Stimulated activated CD4-positive, alpha-beta T cell treated with anti-CD3 and anti-CD28 coated beads, Interleukin-1b, Interleukin-23, amount 100 ng/mL, for 48 hours (primary cell): ENCODE measurements around the gene AGAP1.

Experiments used
- DNase-seq: peaks from one replicate; pipeline ENCODE4 v3.0.0-alpha.2; 2020

AGAP1 gene

DNA sequence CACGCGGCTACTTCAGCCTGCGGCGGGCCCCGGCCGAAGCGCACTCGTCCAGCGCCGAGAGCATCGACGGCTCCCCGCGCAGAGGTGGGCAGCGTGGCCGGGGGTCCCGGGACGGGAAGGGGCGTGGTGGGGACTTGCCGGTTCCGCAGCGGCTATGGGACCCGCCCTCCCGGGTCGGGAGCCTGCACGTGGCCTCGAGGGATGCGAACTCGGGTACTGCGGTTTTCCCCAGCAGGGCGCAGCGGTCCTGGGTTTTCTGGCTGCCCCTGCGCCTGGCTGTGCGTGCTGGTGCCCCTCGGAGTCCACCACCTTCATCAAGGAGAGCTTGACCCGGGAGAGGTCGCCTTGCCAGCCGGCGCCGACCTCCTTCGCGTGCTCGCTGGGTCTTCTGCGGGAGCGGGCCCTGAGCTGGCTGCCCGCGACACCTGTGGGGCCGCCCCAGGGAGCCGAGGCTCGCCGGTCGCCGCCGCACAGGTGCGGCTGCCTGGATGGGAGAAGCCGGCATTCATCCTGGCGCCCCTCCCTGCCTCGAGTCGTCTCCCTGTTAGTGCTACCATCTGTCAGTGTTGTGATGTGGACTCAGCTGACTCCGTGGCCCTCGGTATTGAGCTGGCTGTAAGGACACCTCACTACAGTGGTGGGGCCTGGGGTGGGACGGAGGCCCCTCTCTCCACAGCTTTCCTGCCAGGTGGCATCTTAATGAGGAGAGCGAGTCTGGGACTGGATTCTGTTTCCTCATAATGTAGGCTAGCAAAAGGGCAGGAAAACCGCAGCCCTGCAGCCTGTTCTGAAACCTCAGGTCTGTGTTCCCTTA lies 177.3 kb downstream of the AGAP1 start:
- no peak for DNase-seq

DNA sequence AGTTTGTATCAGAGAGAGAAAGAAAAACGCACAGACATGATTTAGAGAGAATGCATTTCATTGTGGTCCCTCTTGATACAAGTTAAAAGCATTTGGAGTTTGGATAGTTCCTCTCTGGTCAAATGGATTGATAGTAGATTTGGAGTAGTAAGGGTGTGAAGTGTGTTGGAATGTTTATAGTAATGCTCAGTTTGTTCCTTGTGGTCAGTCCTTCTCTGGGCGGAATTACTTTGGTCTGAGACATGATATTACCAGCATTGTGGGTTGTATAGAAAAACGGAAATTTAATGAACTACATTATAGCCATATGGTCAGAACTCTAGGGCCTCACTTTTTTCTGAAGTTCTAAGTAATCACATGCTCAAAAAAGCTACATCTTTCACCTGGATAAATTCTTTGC lies 178.9 kb downstream of the AGAP1 start:
- no peak for DNase-seq

DNA sequence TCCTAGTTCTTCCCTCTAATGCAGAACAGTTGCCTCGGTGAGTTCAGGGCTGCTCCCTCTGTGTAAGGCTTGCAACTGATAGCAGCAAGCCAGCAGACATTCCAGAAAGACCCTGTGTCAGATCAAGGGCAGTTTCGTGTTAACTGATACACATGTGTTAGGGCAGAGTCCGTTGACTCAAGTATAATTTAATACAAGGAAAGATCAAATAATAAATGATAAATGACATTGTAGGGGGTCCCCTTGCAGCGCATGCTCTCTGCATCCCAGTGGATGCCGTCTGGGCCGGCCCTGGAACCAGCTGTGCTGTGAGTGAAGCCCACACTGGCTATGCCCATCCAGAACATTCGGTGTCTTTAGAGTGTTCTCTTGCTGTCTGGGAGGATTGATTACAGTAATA lies 180.3 kb downstream of the AGAP1 start:
- no peak for DNase-seq

DNA sequence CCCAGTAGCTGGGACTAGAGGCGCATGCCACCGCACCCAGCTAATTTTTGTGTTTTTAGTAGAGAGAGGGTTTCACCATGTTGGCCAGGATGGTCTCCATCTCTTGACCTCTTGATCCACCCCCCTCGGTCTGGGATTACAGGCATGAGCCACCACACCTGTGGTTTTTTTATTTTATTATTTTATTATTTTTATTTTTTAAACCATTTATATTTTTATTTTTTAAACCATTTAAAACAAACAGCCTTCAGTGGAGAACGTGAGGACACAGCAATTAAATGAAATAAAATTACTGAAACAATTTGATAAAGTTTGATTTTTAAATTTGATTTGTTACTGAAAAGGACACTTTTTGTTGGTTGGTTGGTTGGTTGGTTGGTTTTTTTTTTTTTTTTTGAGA lies 181.0 kb downstream of the AGAP1 start:
- DNase-seq: no peak

DNA sequence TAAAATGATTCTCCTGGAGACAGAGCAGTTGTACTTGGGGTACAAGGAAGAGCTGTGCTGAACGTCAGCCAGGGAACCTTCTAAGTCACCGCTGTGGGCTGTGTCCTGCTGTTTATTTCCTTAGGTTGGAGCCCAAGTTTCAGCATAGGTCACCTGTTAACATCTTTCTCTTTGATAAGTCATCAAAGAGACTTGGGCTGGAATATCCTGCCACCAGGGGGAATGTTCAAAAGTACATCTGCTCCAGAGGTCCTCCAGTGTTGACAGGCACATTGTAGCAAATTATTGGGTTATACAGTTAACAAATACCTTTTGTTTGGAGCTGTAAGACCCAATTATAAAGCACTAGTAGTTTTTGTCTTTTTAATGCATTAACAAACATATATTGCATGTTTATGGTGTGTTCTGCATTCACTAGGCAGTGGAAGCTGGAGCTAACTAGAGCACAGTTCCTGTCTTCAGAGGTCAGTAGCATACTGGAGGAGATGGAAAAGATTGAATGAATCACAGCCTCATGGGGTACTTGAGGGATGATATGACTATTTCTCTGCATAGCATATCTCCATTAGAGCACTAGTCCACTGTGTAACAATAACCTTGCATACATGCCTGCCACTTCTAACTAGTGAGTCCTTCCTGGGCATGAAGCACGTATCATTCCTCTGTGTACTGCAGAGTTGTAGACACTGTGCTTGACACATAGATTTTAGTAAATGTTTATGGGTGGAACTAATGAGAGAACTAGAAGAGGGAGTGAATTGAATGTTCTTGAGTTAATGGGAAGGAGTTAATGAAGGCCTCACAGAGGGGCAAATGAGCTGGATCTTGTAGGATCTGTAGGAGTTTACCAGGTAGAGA lies 182.1 kb downstream of the AGAP1 start:
- no peak for DNase-seq

DNA sequence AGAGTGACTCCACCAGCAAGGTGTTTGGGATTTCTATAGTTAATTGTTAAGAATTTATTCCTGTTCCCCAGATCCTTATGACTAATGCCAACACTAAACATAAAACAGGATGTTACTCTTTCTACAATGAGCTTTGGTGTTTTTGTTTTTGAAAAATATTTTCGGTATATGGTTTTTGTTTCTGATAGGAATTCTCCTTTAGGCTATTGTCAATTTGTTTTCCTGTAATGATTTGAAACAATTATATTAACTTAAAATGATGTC lies 182.6 kb downstream of the AGAP1 start:
- no peak for DNase-seq

DNA sequence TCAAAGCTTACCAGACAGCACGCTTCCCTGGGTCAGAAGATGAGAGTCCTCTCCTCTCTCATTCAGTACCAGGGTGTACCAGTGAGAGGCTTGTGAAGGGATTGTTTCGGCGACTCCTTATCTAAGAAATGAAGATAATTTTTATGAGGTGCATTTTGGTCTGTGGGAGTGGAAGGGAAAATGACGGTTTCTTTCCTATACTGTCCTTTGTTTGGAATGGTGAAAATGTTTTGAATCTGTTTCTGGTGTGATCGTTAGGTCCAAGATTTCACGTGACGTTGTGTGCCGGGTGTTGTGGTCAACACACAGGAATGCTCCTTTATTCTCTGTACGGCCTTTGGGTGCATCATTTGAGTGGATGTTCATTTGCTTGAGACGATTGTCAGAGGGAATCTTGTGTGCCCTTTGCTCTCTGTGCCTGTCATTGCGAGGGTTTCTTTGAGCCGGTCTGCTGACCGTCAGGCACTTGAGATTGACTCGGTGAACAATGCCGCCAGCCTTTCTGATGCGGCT lies 183.5 kb downstream of the AGAP1 start:
- no peak for DNase-seq

DNA sequence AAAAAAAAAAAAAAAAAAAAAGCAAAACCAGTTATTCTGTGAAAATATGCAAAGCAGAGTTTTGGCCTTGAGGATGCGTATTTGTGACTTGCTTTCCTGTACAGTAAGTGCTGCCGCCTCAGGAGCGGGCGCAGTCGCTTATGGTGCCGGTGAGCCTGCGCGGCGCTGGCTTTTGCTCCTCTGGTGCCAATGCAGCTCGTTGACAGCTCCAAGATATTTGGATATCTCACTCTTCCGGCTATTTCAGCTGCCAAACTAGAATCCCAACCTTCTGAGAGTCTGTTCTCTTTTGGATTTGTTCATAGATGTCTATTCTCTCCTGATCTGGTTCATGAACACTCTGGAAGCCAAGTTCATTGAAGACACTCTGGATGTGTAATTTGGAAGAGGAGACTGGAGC lies 184.1 kb downstream of the AGAP1 start:
- no peak for DNase-seq

DNA sequence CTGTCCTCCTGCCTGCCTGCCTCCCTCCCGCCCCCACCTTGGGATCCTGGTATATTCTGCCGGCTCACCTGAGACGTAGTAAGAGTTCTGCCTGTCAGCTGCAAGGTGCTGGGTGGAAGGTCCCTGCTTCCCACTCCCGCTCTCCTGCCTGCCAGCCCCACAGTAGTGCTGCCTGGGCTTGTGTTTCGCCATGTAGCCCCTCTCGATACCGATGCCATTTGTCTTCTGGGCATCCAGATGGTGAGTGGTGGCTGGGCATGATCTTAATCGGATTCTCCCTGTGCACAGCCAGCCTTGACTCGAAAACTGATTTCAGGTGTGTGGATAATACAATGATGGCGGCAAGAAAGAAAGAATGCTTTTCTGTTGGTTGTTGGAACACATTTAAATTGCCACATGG lies 184.9 kb downstream of the AGAP1 start:
- no peak for DNase-seq

DNA sequence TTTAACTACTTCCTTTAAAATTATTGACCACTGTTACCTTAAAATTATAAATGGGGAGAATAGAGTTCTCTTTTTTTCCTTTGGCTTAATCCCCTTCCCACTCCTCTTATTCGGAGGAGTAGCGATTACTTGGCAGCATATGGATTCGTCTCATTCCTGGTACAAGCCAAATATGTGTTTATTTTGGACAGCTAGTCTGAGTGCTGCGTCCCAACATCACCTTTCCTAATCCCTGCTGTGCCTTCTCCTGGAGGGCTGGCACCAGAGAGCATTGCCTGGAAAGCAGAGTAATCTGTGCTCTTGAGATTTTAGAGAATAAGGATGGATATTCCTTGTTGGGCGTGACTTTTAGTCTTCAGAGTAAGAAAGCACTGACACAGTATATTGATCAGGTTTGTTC lies 185.6 kb downstream of the AGAP1 start:
- DNase-seq: no peak

DNA sequence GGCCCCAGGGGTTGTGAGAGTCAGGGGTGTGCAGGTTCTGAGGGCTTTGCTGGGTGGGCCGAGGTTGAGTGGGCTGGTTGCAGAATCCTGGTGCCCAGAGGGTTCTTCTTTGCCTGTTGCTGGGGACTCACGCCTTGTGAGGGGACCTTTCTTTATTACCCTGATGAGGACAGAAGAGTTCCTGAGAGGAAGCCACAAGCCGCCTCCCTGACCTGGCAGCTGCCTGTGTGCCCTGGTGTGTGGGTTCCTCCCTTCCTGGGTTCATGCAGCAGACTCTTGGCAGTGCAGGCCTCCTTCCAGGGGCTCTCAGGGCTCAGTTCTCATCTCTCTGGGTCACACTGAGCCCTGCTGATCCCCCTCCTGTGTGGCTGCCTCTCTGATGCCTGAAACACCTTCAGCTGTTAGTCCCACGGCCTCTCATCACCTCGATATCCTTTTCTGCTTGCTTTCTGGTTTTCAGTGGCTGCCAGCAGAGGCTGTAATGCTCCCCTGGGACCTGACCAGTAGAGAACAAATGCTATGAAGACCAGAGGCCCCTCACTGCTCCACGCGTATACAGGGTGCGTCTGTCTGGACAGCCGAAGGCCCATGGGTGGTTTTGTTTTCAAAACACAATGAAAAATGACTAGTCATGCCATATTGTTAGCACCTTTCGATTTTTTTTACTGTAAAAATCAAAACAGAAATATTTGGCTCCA lies 191.3 kb downstream of the AGAP1 start:
- no peak for DNase-seq

DNA sequence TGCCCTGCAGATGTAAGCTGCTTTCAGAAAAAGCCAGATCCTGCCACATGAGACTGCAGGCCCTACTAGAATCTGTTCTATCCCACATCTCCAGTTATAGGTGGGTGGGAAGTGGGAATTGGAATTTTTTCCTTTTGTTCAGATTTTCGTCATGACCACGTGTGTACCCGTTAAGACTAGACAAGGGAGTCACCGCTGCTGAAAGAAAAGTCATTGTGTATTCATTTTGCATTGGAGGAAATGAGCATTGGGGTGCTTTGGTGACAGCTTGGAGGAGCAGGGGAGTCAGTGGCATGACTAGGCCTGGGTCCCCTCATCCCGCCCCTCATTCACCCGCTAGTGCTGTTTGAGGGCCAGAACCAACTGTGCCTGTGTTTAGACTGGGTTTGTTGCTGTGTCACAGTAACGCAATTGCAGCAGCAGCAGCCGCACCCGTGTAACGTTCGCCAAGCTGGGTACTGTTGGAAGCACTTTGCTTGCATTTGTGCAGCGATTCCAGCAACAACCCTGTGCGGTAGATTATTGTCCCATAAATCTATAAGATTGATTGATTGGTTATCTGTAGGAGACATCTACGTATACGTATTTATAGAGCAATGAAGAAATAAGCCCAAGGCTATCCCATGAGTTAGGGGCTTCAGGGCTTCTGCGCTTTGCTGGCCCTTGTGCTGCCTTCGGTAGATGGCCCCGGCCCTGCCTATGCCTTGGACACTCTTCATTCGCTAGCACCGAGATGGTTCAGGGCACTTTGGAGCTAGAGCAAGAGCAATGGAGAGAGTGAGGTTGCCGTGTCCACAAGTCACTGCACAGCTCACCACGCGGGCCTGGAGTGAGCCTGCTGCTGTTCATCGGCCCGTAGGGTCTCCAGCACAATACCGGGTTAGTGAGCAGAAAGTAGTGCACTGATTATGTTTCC lies 194.9 kb downstream of the AGAP1 start:
- DNase-seq: no peak

DNA sequence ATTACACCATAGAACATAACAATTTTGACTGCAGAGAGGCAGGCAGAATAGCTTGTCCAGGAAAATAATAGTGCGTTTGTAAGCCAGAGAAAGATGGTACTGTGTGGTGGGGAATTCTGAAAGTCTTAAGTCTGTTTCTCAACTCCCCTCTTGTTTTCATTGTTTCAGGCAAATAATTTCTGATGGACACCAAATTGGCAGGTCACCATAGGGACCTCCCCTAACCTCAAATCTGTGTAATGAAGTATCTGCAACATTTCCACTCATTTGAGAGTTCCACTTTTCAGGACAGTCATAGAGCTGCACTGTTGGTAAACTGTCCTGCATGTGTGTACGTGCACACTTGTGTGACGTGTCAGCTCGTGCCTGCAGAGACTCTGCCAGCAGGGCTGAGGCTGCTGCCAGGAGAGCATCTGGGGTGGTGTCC lies 195.6 kb downstream of the AGAP1 start:
- DNase-seq: no peak

DNA sequence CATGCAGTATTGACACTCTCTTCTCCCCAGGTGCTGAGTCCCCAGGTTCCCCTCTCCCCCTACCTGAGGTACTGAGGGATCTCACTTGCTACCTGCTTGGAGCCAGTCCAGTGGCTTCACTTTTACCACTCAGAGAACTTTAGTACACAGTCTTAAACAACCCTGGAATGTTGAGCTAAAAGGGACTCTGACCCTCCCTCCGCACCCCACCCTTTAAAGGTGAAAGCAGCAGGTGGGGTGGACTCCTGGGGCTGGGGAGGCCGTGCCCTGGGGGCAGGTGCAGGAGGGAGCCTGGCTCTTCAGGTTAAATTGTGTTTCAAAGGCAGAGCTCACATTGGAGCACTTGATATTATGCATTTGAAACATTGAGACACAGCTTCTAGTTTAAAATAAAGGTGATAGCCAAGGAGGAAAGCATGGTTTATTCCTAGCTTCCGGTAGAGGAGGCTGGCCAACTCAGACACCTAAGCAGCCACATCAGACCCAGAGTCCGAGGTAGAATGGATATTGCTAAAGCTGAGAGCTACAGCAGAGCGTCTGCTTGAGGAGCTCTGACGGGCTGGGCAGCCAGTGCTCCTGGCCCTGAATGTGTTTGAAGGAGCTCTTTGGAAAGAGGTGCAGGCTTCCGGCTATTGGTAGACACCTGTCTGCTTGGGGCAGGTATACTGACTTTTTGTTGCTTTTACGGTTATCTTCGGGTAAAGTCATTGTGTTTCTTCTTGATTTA lies 196.4 kb downstream of the AGAP1 start:
- DNase-seq: no peak

DNA sequence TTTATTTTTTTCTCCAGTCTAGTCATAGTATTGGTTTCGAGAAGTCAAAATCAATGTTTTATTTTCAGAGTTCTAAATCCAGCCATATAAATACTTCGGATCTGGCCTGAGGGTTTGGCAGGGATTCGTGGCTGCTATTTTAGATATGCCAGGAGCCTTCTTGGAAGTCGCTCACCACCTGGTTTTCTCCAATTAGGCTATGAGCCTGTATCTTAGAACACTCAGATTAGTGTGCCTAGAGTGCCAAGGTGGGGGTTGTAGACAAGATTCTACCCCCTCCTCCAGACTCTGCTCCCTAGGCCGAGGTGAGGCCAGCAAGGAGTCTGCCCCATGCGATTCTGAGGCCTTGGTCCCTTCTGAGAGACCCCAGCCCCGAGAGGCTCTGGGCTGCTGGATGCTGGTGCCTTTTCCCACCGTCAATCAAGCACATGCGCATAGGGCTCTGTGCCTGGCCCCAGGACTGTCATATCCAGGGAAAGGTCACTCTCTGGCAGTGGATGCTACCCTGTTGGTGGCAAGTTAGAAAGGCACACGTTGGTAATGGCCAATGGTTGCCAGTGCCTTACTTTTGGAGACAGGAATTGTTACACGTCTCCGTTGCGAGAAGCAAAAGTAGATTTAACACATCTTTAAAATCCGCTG lies 197.1 kb downstream of the AGAP1 start:
- no peak for DNase-seq

DNA sequence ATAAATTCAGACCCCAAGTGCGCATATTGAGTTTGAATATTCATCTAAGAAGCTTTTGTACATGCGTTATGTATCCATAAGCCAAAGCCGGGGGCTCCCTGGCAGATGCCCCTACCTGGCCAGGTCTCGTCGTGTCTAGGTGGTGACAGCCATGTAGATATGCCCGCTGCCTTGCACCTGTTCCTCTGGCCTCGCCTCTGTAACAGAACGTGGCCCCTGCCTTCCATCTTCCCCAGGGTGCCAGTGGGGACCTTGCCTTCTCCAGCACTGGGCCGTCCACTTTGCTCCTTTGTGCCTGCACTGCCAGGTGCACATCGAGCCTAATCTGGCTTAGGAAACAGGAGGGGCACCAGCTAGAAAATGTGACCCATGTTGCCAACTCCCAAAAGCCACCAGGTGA lies 198.2 kb downstream of the AGAP1 start:
- no peak for DNase-seq

DNA sequence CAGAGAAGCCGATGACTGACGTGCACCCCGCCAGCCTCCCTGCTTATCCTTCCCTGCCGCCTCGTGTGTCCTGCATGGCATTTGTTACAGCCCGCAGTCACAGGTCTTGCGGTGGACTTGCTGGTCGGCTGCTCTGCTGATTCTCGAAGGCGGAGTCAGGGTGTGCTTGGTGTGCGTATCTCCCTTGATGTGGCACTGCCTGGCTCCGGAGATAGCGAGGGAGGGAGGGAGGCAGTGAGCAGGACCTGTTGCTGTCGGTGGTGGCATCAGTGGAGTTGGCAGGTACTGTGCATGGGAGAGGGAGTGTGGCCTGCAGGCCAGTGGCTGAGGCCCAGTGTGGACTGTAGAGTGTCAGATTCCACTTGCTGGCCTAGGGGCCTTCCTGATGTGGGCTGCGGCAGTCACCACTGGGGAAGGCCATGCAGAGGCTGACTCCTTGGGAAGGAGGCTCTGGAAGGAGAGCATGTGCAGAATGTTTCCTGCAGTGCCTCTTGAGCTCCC lies 198.9 kb downstream of the AGAP1 start:
- DNase-seq: no peak

DNA sequence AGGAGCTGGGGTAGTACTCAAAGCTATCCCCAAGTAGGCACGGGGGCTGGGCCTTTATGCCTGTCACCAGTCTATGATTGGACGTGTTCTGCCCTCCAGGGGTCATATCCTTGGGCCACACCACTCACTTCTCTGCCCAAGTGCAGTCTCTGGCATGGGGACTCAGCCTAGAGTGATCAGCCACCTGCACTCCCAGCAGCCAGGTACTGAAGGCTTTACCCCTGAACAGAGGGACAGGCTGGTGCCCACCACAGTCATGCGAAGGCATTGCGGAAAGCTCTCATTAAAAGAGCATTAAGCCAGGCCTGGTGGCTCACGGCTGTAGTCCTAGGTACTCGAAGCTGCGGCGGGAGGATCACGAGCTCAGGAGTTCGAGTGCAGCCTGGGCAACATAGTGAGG lies 199.4 kb downstream of the AGAP1 start:
- no peak for DNase-seq

DNA sequence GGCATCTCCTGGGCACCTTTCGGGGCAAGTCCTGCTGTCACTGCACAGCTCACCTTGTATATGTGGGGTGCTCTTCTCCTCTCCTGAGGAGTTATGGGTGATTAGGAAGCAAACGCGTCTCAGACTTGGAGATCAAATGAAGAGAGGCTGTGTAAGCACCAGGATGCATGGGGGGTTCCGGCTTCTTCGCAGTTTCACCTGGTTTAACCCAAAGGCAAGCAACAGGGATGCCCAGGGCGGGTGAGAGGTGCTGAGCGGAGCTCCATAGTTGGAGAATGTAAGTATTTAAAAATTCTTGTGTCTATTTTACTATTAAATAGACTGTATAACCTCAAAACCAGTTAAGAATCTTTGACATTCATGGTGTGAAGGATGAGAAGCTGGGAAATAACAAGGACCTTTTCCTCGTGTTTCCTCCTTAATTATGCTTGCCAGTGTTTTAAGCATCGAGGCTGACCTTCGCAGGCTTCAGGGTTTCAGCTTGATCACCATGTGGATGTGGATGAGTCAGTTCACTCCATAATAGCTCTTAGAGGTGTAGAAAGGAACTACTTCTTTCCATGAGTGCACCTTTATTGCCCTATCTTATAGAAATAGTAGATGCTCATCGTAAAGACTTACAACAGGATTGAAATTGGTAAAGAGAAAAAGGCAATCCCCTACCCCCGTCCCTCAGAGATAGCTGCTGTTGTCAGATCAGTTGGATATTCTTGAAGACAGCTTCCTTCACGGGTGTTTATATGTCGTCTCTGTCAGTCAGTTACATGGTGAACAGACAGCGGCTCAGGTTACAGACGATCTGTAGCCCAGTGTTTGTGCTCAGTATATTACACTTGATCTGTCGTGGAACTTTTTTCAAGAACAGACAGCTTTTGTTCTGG lies 201.1 kb downstream of the AGAP1 start:
- no peak for DNase-seq

DNA sequence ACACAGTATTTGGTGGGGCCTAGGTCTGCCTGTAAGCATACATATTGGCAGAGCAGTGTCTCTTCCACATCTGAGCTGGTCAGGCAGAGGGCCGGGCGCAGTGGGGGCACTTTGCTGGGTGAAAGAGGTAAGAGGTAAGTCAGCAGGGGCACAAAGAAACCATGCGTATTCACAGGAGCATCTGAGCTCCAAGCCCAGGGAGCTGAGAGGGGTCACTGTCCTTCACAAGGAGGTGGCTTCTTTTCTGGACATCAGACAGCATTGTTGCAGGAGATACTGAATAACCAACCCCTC lies 201.7 kb downstream of the AGAP1 start:
- no peak for DNase-seq
